GM19328 (cell line): Measurements from ENCODE around the gene ZNF155.

Experiments used
- ATAC-seq: cut with Tn5 transposase; IDR thresholded peaks from one replicate; pipeline ENCODE4 v1.9.1; 2021; ENCODE audit warnings: mild to moderate bottlenecking, moderate library complexity; ENCODE audit not compliant: unreplicated experiment

Gene ZNF155

DNA sequence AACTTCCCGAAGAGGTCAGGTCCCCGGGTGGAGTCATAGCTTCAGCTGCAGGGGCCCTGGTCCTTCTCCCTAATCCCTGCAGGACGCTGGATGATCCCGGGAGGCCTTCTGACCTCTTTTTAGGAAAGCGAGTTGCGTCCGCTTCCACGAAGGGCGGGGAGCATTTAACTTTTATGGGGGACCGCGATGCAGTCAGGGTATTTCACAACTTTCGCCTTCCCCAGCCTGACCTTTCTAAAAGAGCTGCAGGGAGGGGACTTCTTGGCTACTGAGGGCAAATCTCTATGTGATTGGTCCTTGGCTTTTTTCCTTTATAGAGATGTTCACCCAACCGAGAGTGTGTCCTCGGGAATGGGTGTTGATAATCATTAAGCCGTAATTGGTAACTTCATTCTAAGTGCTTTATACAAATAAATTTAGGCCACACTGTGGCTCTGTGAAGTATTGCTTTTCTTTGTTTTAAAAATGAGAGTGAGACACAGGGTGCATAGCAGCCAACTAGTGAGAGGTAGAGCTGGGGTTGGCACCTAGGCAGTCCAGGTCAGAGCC is 19.5 kb downstream of the ZNF155 start:
- no peak for ATAC-seq

DNA sequence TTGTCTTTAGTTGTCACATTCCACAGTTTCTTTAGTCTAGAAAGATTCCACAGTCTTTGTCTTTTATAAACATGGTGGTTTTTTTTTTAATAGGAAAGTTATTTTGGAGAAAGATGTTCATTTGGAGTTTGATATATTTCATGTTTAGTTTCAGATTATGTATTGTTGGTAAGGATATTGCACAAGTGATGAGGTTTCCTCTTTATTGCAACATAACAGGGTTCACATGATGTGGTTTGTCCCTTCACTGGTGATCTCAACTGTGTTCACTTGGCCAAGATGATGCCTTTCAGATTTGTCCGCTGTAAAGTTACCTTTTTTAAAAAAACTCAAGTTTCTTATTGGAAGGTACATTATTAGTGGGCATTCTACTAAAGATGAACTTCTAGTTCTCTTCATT is 22.0 kb downstream of the ZNF155 start:
- ATAC-seq: no peak

DNA sequence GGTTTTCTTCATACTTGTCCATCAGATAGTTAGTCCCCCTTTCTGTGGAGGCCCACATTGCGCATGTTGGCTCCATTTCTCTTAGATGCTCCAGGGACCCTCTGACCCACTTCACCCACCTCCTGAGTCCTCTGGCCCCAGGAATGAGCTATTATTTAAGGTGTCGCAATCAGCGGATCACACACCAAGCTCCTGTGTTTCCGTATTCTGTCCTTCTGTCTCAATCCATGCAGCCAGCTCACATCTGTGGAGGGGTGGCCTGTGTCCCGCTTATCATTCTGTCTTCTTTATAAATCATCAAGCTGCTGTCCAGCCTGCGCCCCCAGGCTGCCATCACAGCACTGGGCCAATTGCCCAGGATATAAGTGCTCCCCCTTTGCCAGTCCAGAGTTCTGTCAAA is 23.5 kb downstream of the ZNF155 start:
- no peak for ATAC-seq

DNA sequence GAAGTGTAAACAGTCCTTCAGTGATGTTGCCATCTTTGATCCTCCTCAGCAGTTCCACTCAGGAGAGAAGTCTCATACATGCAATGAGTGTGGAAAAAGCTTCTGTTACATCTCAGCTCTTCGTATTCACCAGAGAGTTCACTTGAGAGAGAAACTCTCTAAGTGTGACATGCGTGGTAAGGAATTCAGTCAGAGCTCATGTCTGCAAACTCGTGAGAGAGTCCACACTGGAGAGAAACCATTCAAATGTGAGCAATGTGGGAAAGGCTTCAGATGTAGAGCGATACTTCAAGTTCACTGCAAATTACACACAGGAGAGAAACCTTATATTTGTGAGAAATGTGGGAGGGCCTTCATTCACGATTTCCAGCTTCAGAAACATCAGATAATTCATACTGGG is 26.5 kb downstream of the ZNF155 start:
- no peak for ATAC-seq

DNA sequence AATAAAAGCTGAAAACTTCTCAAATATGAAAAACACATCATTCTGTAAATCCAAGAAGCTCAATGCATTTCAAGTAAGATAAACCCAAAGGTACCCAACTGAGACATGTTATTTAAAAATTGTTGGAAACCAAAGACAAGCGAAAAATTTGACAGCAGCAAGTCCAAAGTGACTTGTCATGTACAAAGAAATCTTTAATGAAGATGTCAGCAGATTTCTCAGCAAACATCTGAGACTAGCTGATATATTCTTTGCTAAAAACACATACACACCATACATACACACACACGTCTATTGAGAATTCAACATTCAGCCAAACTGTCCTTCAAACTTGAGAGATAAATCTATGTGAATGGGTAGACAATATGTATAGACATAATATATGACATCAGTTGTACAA is 35.5 kb downstream of the ZNF155 start:
- no peak for ATAC-seq

DNA sequence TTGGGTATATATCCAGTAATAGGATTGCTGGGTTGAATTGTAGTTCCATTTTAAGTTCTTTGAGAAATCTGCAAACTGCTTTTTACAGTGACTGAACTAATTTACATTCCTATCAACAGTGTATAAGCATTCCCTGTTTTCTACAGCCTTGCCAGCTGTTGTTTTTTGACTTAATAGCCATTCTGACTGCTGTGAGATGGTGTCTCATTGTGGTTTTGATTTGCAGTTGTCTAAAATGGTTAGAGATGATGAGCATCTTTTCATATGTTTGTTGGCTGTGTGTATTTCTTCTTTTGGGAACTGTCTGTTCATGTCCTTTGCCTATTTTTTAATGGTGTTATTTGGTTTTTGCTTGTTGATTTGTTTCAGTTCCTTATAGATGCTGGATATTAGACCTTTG is 37.2 kb downstream of the ZNF155 start:
- ATAC-seq: no peak

DNA sequence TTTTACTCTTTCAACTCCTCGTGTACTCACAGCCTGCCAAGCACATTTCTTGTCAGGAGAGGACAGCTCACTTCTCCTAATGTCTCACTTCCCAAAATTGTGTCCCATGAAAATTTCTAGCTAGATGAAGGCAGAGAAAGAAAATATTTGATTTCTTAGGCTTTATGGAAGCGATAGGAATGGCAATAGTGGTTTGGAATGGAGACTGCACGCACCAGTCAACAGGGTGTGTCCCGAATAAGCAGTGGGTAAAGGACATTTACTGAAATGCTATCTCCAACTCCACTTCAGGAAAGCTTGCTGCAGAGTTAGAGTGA is 40.9 kb downstream of the ZNF155 start:
- no peak for ATAC-seq

DNA sequence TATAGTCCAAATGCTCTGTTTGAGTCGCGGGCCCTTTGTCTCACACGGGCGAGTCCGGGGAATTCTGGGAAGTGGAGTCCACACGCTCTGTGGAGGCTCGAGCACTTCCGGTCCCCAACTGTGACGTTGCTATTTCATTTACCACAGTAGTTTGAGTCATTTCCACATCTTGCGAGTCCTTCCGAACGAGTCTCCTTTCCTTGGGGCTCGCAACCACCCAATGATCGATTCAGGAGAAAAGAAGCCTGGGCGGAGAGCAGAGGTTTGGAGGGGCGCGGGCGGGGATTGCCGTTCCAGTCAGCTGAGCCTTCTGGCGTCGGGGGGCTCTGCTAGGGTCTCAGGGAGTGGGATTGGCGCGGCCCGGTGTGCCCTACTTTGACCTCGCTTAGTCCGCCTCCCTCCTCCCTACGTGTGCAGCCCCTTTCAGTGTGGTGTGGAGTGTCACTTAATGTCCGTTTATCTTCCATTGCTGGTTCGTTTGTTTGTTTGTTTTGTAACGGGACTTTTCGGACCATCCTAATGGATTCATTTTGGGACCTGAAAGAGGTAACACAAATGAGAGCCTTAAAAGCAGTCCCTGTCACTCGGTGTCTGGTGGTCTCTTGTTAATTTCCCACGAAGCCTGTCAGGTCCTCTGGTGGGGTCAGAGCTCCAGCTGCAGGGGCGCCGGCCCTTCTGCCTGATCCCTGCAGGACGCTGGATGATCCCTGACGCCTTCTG is 41.4 kb downstream of the ZNF155 start, which contains the start of gene ZNF222:
TSS of gene ZNF222 (plus strand) at position 163 of the 720 bp plus-strand sequence. CDS start at position 221, 58 bp downstream.
- ATAC-seq: peak; percentile 55

DNA sequence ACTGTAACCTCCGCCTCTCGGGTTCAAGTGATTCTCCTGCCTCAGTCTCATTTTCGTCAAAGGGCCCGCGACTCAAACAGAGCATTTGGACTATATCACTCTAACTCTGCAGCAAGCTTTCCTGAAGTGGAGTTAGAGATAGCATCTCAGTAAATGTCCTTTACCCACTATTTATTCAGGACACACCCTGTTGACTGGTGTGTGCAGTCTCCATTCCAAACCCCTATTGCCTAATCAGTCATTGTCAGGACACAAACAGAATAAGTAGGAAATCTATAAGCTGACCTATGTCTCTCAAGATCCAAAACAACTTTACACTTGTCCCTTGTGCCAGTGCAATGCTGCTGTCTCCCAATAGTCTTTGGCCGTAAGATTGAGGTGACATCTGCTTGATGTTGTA is 42.6 kb downstream of the ZNF155 start:
- ATAC-seq: no peak

DNA sequence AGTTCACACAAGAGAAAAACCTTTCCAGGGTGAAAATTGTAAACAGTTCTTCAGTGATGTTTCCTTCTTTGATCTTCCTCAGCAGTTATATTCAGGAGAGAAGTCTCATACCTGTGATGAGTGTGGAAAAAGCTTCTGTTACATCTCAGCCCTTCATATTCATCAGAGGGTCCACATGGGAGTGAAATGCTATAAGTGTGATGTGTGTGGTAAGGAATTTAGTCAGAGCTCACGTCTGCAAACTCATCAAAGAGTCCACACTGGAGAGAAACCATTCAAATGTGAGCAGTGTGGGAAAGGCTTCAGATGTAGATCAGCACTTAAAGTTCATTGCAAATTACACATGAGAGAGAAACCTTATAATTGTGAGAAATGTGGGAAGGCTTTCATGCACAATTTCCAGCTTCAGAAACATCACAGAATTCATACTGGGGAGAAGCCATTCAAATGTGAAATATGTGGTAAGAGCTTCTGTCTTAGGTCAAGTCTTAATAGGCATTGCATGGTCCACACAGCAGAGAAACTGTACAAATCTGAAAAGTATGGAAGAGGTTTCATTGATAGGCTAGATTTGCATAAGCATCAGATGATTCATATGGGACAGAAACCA is 48.1 kb downstream of the ZNF155 start:
- no peak for ATAC-seq

DNA sequence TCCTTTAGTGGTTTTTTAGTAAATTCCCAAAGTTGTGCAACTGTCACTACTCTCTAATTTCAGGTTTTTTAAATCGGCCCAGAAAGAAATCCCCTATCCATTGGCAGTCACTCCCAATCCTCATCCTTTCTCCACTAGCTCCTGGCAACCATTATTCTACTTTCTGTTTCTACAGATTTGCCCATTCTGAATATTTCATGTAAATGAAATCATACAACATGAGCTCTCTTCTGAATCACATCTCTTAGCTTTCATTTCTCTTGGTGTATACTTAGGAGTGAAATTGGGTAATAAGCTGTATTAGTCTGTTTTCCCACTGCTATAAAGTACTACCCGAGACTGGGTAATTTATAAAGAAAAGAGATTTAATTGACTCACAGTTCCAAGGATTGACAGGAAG is 58.2 kb downstream of the ZNF155 start:
- no peak for ATAC-seq
